GM12878 (cell line): ENCODE data around the gene LSR.

Experiments used
- POLR2A ChIP-seq: IDR thresholded peaks from 2 replicates; pipeline ENCODE4 v1.6.1; 2011; ENCODE audit warnings: low read depth, mild to moderate bottlenecking, low read length
- SMARCA5 ChIP-seq: fragments of 450-650 bp; IDR thresholded peaks from 2 replicates; pipeline ENCODE4 v1.6.1; 2017; ENCODE audit warnings: mild to moderate bottlenecking
- STAT3 ChIP-seq: IDR thresholded peaks from 2 replicates; pipeline ENCODE4 v1.6.1; 2011; ENCODE audit warnings: low read depth, low read length, improper control_type of control experiment
- TAF1 ChIP-seq: IDR thresholded peaks from 2 replicates; pipeline ENCODE4 v1.6.1; 2011; ENCODE audit warnings: mild to moderate bottlenecking, low read depth, low read length, borderline replicate concordance
- TF ChIP-seq, protein P1 (sequence below), 3 experiments: IDR thresholded peaks in 2 of 3; conservative IDR thresholded peaks in 1 of 3; 2 replicates each; pipeline ENCODE4 v1.5.1; 2011; ENCODE audit warnings: low read depth in 3 of 3, low read length in 3 of 3, mild to moderate bottlenecking in 3 of 3, control low read depth in 2 of 3, moderate library complexity in 2 of 3, inconsistent platforms in 1 of 3, mixed read lengths in 1 of 3; ENCODE audit not compliant: control insufficient read depth in 2 of 3, insufficient read depth in 1 of 3; ENCODE audit errors: extremely low read depth in 1 of 3
- TF ChIP-seq, protein P2 (sequence below): IDR thresholded peaks from 2 replicates; pipeline ENCODE4 v1.6.1; 2012; ENCODE audit warnings: low read depth, low read length, improper control_type of control experiment
- TF ChIP-seq, protein P3 (sequence below): fragments of 450-650 bp; IDR thresholded peaks from 2 replicates; pipeline ENCODE4 v1.6.1; 2017; ENCODE audit warnings: mild to moderate bottlenecking

DNA sequence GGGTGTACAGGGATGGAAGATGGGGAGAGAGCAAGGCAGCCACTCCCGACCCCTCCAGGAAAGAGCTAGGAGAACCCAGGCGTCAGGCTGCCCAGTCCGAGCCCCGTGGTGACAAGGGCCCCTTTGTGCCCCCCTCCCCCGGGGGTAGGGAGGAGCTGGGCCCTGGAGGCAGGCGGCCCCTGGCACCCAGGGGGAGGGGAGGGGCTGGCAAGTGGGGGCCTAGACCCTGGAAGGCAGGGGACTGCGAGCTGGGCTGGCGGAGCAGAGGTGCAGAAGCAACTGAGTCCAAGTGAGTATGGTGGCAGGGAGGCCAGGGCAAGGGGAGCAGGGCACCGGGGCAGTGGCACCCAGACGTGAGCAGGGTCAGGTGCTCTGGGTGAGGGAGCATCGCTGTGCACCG, 43.1 kb downstream of the LSR start, which contains the start of gene MAG:
- TF ChIP-seq, protein P1, sequence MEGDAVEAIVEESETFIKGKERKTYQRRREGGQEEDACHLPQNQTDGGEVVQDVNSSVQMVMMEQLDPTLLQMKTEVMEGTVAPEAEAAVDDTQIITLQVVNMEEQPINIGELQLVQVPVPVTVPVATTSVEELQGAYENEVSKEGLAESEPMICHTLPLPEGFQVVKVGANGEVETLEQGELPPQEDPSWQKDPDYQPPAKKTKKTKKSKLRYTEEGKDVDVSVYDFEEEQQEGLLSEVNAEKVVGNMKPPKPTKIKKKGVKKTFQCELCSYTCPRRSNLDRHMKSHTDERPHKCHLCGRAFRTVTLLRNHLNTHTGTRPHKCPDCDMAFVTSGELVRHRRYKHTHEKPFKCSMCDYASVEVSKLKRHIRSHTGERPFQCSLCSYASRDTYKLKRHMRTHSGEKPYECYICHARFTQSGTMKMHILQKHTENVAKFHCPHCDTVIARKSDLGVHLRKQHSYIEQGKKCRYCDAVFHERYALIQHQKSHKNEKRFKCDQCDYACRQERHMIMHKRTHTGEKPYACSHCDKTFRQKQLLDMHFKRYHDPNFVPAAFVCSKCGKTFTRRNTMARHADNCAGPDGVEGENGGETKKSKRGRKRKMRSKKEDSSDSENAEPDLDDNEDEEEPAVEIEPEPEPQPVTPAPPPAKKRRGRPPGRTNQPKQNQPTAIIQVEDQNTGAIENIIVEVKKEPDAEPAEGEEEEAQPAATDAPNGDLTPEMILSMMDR (IDR thresholded peaks at IDR 0.05 in 2 of 3, conservative IDR thresholded peaks at IDR 0.05 in 1 of 3; ENCODE audit: control insufficient read depth in 2 of 3, extremely low read depth in 1 of 3, insufficient read depth in 1 of 3, low read depth in 3 of 3, low read length in 3 of 3), result no peak
- no peak for TF ChIP-seq SMARCA5
- no peak for TF ChIP-seq STAT3
- TF ChIP-seq, protein P2, sequence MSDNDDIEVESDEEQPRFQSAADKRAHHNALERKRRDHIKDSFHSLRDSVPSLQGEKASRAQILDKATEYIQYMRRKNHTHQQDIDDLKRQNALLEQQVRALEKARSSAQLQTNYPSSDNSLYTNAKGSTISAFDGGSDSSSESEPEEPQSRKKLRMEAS, result no peak
- no peak for TF ChIP-seq POLR2A
- no peak for TF ChIP-seq TAF1
- TF ChIP-seq, protein P3, sequence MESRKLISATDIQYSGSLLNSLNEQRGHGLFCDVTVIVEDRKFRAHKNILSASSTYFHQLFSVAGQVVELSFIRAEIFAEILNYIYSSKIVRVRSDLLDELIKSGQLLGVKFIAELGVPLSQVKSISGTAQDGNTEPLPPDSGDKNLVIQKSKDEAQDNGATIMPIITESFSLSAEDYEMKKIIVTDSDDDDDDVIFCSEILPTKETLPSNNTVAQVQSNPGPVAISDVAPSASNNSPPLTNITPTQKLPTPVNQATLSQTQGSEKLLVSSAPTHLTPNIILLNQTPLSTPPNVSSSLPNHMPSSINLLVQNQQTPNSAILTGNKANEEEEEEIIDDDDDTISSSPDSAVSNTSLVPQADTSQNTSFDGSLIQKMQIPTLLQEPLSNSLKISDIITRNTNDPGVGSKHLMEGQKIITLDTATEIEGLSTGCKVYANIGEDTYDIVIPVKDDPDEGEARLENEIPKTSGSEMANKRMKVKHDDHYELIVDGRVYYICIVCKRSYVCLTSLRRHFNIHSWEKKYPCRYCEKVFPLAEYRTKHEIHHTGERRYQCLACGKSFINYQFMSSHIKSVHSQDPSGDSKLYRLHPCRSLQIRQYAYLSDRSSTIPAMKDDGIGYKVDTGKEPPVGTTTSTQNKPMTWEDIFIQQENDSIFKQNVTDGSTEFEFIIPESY, result no peak
